Spinal cord (tissue), 10 donors: Measurements from ENCODE around the gene LRRC1. TPM values are rescaled to one million over a fixed set of nuclear protein-coding genes. Genes with fewer than 3 reads are reported as not detected.
A peak's percentile ranks its signal among the peaks of the same experiment; 100 is the strongest.

Source experiments
- DNase-seq, 6 donors: peaks; one replicate each; pipeline versions ENCODE4 v3.0.0 to v3.0.0-alpha.2; 2013 to 2015; ENCODE audit warnings: low spot score in 6 of 6, low read depth in 4 of 6
- H3K27ac ChIP-seq: one replicate; pipeline ENCODE4 v1.5.1; 2013; ENCODE audit warnings: low read depth, low read length, control low read depth
- H3K27me3 ChIP-seq: one replicate; pipeline ENCODE4 v1.6.1; 2013; ENCODE audit warnings: low read length; ENCODE audit not compliant: control insufficient read depth, insufficient read depth
- H3K36me3 ChIP-seq: one replicate; pipeline ENCODE4 v1.6.1; 2013; ENCODE audit warnings: low read length; ENCODE audit not compliant: control insufficient read depth, insufficient read depth
- H3K4me1 ChIP-seq: one replicate; pipeline ENCODE4 v1.6.1; 2013; ENCODE audit warnings: low read length; ENCODE audit not compliant: control insufficient read depth, insufficient read depth
- H3K4me3 ChIP-seq: one replicate; pipeline ENCODE4 v1.5.1; 2013; ENCODE audit warnings: low read depth, low read length, control low read depth
- H3K9me3 ChIP-seq: one replicate; pipeline ENCODE4 v1.6.1; 2013; ENCODE audit warnings: low read length; ENCODE audit not compliant: control insufficient read depth, insufficient read depth
- WGBS: methylation state at CpG from one replicate; pipeline ENCODE4 v1.1.5; 2013; ENCODE audit warnings: missing lambda C conversion rate; ENCODE audit not compliant: insufficient coverage; 5-methylcytosine and 5-hydroxymethylcytosine counted together
- polyA plus RNA-seq, 2 donors: library from polyadenylated mRNA; unstranded; fragments of 120-200 nt; gene quantifications; one replicate each; pipeline ENCODE4 v1.2.1, GENCODE V29; 2013; ENCODE audit not compliant: insufficient read length in 2 of 2
- total RNA-seq, 2 donors: library from RNA; depleted of rRNA in 1 of 2; stranded (reverse); fragments of 120-200 nt in 1 of 2; fragments of >200 nt in 1 of 2; gene quantifications; one replicate each; pipeline versions ENCODE4 v1.2.3 to v1.2.4, GENCODE V29; 2013 to 2014
- donor health status: healthy.

Gene LRRC1
- total and polyA plus RNA-seq, 4 donors = 14.5 to 15.8 (median 15.5) TPM

DNA sequence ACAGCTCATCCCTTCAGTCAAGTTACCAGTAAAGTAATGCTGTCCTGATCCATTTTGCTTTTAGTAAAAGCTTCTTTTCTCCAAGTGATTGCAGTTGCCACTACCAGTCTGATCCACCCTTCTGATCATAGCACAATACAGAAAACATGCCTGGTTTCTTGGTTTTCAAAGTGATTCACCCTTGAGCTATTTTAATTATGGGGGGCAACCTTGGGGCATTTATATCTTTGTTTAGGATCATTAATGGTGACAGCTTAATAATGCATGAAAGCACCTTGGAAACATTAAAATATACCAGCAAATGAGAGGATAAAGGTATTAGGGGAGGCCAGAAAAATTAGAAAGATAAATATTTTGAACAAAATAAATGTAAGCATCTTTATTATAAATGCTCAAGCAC is 38.4 kb downstream of the LRRC1 start:
- H3K36me3 ChIP-seq = no peaks in the 10 kb centered on the region
- no peaks in the 10 kb centered on the region for H3K27me3 ChIP-seq
- H3K4me3 ChIP-seq = no peak overlapping the region
- no peaks in the 10 kb centered on the region for H3K9me3 ChIP-seq
- H3K4me1 ChIP-seq = no peaks in the 10 kb centered on the region
- DNase-seq = no peak
- no peak overlapping the region for H3K27ac ChIP-seq

DNA sequence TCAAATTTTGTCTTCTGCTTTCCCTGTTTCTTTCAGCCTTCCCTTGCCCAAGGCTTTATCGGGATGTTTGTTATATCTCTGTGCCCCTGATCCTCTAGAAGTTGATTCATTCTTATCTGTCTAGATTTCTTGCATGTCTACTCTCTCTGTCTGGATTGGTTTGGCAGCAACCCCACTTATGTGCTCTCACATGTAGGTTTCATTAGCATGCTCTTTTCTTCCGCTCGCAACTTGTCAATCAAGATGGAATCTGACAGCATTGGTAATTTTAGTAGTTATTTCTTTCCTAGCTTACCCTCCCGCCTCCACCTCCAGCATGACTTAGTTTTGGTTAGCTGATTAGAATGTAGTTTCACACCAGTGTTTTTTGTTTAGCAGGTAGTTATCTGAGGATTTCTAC is 39.3 kb downstream of the LRRC1 start:
- WGBS = no CpG with 5 or more reads among the region's 4 CpGs
- DNase-seq = no peak
- Histone ChIP-seq H3K27ac (no peak overlapping the region), H3K27me3 (no peaks in the 10 kb centered on the region), H3K9me3 (no peaks in the 10 kb centered on the region), H3K4me3 (no peak overlapping the region), H3K36me3 (no peaks in the 10 kb centered on the region), H3K4me1 (no peaks in the 10 kb centered on the region)

DNA sequence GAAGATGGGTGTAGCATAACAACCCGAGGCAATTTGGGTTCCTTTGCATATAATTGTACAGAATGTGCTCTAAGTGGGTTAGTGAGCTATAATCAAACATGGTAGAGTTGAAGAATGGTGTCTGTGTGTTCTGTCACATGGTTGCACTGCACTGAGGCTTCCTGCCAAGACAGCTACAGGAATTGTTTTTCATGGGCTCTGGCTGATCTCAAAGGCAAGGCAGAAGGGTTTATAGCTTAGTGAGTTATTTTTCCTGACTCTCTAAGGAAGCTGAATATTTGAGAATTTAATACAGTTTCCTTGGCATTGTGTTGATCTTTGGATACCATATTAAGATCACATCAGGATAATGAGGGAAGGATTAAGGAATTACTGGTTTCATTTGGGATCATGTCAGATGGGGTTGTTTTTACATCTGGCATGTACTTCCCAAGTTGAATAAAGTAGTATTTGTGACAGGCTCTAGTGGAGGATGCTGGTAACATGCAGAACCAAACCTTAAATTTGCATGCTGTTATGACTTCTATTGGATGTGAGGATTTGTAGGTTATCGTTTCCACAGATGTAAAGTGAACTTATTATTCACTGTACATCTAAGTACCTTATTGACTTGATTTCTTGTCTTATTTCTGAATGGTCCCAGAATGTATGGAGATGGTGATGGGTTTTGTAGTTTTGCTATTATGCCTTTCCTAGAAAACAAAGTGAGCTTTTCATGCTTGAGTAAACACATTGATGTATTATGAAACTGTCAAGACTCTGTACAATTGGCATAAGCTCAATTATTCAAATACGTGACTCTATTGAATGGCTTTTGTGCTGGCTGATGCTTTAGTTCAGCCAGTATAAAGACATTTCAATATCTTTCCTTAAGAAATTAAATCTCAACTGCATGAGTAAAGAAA is 43.3 kb downstream of the LRRC1 start:
- peak; percentile 48 to 89 (median 66) for DNase-seq
- H3K27ac ChIP-seq = peak overlapping the region; percentile 91
- no peaks in the 10 kb centered on the region for H3K4me1 ChIP-seq
- H3K9me3 ChIP-seq = peaks cover 6% of the 10 kb centered on the region
- no peak overlapping the region for H3K4me3 ChIP-seq
- no peaks in the 10 kb centered on the region for H3K36me3 ChIP-seq
- 0% methylated on average over 1 of the region's 3 CpGs for WGBS
- no peaks in the 10 kb centered on the region for H3K27me3 ChIP-seq

DNA sequence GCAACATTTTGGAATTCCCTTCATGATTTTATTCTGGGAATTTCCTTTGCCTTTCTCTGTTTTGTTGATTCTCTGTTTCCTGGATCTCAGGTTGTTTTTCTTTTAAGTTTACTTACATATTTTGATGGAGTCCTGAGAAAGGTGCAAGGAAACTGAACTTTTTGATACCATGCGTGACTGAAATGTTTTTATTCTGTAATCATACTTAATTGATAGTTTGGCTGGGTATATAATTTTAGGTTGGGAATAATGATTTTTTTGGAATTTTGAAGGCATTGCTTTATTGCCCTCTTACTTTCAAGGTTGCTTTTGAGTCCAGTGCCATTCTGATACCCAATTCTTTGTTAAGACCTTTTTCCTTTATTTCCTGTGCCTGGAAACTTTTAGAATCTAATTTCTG is 45.2 kb downstream of the LRRC1 start:
- no peaks in the 10 kb centered on the region for H3K4me1 ChIP-seq
- no peak overlapping the region for H3K4me3 ChIP-seq
- WGBS = no CpG with 5 or more reads among the region's 1 CpG
- H3K27me3 ChIP-seq = no peaks in the 10 kb centered on the region
- no peak overlapping the region for H3K27ac ChIP-seq
- H3K36me3 ChIP-seq = no peaks in the 10 kb centered on the region
- H3K9me3 ChIP-seq = peaks cover 6% of the 10 kb centered on the region
- no peak for DNase-seq

DNA sequence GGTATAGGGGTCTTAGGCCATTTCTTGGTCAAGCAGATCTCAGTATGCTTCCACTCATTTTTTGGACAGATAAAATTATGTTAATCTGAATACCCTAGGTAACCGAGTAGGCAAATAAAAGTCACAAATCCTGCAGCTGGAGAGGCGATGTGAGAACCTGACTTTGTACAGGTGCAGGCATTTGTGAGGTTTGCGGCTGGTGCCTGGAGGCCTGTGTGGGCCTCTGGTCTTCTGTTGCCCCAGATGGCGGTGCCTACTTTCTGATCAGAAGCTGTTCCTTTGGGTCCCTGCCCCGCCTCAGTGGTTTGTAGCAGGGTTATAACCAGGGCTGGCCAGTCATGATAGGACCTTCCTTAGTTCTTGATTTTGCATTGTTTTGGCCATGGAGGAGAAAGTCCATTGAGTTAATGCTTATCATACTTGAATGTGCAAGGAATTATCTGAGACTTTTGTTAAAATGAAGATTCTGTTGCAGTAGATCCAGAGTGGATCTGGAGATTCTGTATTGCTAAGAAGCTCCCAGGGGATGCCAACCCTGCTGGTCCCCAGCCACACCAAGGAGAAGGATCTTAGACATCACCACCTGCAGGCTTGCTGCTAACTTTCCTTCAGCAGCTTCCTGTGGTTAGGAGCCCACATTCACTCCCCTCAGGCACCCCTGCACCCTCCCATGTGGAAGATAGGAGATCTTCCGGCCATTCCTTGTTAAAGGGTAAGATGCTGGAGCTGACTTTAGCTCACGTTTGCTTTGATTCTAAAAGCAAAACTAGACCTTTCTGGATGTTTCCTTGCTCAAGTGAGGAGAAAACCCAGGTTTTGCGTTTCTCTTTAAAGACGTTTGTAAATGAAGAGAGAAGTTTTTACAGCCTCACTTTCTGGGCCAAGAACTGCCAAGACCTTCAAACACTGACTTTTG is 50.7 kb downstream of the LRRC1 start:
- H3K9me3 ChIP-seq = peaks cover 4% of the 10 kb centered on the region
- no peak overlapping the region for H3K4me3 ChIP-seq
- H3K36me3 ChIP-seq = no peaks in the 10 kb centered on the region
- no peaks in the 10 kb centered on the region for H3K4me1 ChIP-seq
- DNase-seq = no peak
- no peaks in the 10 kb centered on the region for H3K27me3 ChIP-seq
- H3K27ac ChIP-seq = no peak overlapping the region
- 90% methylated on average over 6 of the region's 9 CpGs for WGBS

DNA sequence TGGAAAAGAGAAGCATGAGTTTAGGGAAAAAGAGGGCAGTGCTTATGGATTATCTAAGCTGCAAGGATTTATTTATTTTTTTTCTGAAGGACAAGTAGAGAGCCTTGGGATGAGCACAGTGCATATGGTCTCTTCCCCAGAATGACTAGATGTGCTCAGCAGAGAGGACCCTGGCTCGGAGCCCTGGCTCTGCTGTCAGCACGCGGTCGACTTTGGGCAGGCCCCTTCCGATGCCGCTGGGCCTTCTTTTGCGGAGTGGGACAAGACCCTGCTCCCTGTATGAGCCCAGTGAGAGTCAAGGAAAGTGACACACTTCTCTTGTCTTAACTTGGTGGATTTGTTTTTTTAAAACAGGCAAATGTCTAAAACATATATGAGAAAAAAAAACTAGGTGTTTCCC is 51.4 kb downstream of the LRRC1 start:
- no peak for DNase-seq
- Histone ChIP-seq H3K4me1 (no peaks in the 10 kb centered on the region), H3K27me3 (no peaks in the 10 kb centered on the region), H3K36me3 (no peaks in the 10 kb centered on the region), H3K9me3 (no peaks in the 10 kb centered on the region), H3K4me3 (no peak overlapping the region), H3K27ac (no peak overlapping the region)
- WGBS = 97% methylated on average over 6 of the region's 7 CpGs

DNA sequence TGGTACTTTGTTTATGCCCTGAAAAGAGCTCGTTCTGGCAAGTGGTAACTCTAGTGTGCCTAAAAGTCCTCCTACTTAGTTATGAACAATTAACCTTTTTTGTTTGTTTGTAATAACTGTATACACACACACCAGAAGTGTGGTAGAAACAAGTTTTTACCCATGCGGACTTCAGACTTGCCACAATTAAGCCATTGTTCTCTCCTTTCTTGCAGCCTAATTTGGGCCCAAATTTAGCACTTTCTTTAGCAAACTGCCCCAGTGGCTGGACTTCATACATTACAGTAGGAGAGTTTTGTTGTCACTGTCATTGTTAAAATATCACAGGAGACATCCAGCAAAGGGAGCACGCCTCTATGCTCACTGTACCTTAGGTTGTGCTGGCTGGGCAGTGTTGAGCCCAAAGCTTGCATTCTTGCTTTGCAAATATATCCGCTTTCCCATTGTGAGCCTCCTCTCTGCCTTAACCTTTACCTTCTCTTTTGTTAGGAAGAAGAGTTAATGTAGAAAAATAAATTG is 53.0 kb downstream of the LRRC1 start:
- H3K4me3 ChIP-seq = no peak overlapping the region
- DNase-seq = no peak
- whole genome bisulfite sequencing = 100% methylated on average over 1 of the region's 4 CpGs
- no peaks in the 10 kb centered on the region for H3K4me1 ChIP-seq
- H3K27me3 ChIP-seq = no peaks in the 10 kb centered on the region
- no peak overlapping the region for H3K27ac ChIP-seq
- H3K9me3 ChIP-seq = no peaks in the 10 kb centered on the region
- no peaks in the 10 kb centered on the region for H3K36me3 ChIP-seq

DNA sequence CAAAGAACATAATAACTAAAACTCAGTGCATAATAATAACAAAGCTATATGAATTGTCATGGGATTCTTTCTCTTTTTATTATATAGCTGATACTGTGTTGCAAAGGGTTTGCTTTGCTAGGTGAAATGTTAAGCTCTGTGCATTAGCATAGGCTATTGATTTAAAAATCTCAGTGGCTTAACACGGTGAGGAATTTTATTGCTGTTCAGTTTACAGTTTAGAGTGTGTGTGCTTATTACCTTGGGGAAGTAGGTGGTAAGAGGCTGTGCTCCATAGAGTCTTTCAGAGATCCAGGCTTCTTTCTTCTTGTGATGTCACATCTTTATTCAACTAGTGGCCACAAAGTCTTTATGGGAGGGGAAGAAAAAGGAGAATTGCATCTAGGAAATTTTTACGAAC is 55.7 kb downstream of the LRRC1 start:
- H3K36me3 ChIP-seq = no peaks in the 10 kb centered on the region
- H3K9me3 ChIP-seq = no peaks in the 10 kb centered on the region
- H3K27ac ChIP-seq = no peak overlapping the region
- no peak overlapping the region for H3K4me3 ChIP-seq
- no peak for DNase-seq
- no peaks in the 10 kb centered on the region for H3K27me3 ChIP-seq
- no CpG with 5 or more reads among the region's 2 CpGs for WGBS
- no peaks in the 10 kb centered on the region for H3K4me1 ChIP-seq

DNA sequence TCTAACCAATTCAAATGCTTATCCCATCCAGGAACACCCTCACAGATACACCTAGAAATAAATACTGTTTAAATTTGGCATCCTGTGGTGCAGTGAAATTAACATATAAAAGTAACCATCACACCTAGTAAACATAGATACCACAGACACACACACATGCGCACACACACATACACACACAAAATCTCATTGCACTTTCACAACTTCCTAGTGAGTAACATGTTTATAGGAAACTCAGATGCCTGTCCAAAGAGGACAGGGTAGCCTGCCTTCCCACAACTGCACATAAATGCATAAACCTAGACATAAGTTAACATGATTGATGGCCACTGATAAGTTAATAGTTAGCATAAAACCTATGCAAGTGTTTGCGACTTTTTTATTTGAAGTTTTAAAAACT is 56.8 kb downstream of the LRRC1 start:
- no CpG with 5 or more reads among the region's 2 CpGs for WGBS
- H3K36me3 ChIP-seq = no peaks in the 10 kb centered on the region
- no peak overlapping the region for H3K27ac ChIP-seq
- no peaks in the 10 kb centered on the region for H3K4me1 ChIP-seq
- H3K4me3 ChIP-seq = no peak overlapping the region
- no peaks in the 10 kb centered on the region for H3K9me3 ChIP-seq
- no peak for DNase-seq
- H3K27me3 ChIP-seq = no peaks in the 10 kb centered on the region
